H1 (cell line): ENCODE results near the gene RTEL1. TPM values are rescaled to one million over a fixed set of nuclear protein-coding genes. Genes with fewer than 3 reads are reported as not detected.

Experiments
- CTCF ChIA-PET: fragments of 300-600 bp; sonication (Branson Sonifier 250); formaldehyde crosslinking; loops from one replicate; lab custom pipeline; 2021; ENCODE audit not compliant: partially characterized antibody; lab: Charles Lee
- POLR2A ChIA-PET: fragments of 300-600 bp; sonication (Branson Sonifier 250); formaldehyde crosslinking; loops from one replicate; lab custom pipeline; 2021; ENCODE audit warnings: inconsistent platforms; ENCODE audit not compliant: partially characterized antibody; lab: Charles Lee
- DNase-seq, 2 experiments: peaks; one replicate each; pipeline versions ENCODE4 v3.0.0 to v3.0.0-alpha.2; 2010 to 2022; ENCODE audit warnings: low spot score in 2 of 2, low read depth in 1 of 2, mixed read lengths in 1 of 2
- FAIRE-seq: peaks from 2 replicates; lab custom pipeline; 2011; peaks lifted over from hg19 to GRCh38; lab: Jason Lieb, UNC
- H2AFZ ChIP-seq: 2 replicates; pipeline ENCODE4 v1.8.1; 2012; ENCODE audit warnings: low read length, inconsistent platforms
- H2AK5ac ChIP-seq: 2 replicates; pipeline ENCODE4 v1.6.1; 2013; ENCODE audit warnings: low read depth, low read length
- H2BK120ac ChIP-seq: replicated peaks from 2 replicates; pipeline ENCODE3; 2013; ENCODE audit warnings: low read depth, low read length, inconsistent platforms
- H2BK12ac ChIP-seq: 2 replicates; pipeline ENCODE4 v1.6.1; 2013; ENCODE audit warnings: low read depth, low read length
- H2BK15ac ChIP-seq: 2 replicates; pipeline ENCODE4 v1.6.1; 2013; ENCODE audit warnings: low read length
- H2BK20ac ChIP-seq: 2 replicates; pipeline ENCODE4 v1.6.1; 2013; ENCODE audit warnings: low read length
- H2BK5ac ChIP-seq: 2 replicates; pipeline ENCODE4 v1.6.1; 2013; ENCODE audit warnings: low read depth, low read length
- H3K14ac ChIP-seq: 2 replicates; pipeline ENCODE4 v1.6.1; 2013; ENCODE audit warnings: inconsistent platforms; ENCODE audit not compliant: insufficient read length
- H3K18ac ChIP-seq: 2 replicates; pipeline ENCODE4 v1.6.1; 2013; ENCODE audit warnings: low read length; ENCODE audit errors: extremely low read depth
- H3K23ac ChIP-seq: 2 replicates; pipeline ENCODE4 v1.6.1; 2013; ENCODE audit warnings: inconsistent platforms; ENCODE audit not compliant: insufficient read length
- H3K23me2 ChIP-seq: 2 replicates; pipeline ENCODE4 v1.6.1; 2013; ENCODE audit warnings: low read depth, low read length
- H3K27ac ChIP-seq: 2 replicates; pipeline ENCODE4 v1.6.1; 2011; ENCODE audit warnings: low read depth, low read length, inconsistent platforms
- H3K27me3 ChIP-seq, 4 experiments: replicated peaks in 1 of 4; 1 replicate in 1 of 4; 2 replicates in 3 of 4; pipeline versions ENCODE4 v1.6.1 to v1.8.1; 2011 to 2013; ENCODE audit warnings: low read length in 3 of 4, mild to moderate bottlenecking in 3 of 4, inconsistent platforms in 2 of 4, mixed read lengths in 2 of 4, moderate library complexity in 1 of 4; ENCODE audit not compliant: control insufficient read depth in 3 of 4, insufficient read depth in 3 of 4; ENCODE audit errors: extremely low read depth in 1 of 4
- H3K36me3 ChIP-seq, 4 experiments: 2 replicates each; pipeline versions ENCODE4 v1.6.1 to v1.8.1; 2011 to 2013; ENCODE audit warnings: mild to moderate bottlenecking in 4 of 4, low read length in 3 of 4, moderate library complexity in 2 of 4, control low read depth in 1 of 4, inconsistent platforms in 1 of 4; ENCODE audit not compliant: insufficient read depth in 4 of 4, control insufficient read depth in 2 of 4
- H3K4ac ChIP-seq: replicated peaks from 2 replicates; pipeline ENCODE3; 2013; ENCODE audit warnings: low read length, low read depth, mixed read lengths, inconsistent platforms; ENCODE audit not compliant: insufficient read length
- H3K4me1 ChIP-seq, 4 experiments: replicated peaks in 1 of 4; 1 replicate in 1 of 4; 2 replicates in 3 of 4; pipeline versions ENCODE4 v1.6.1 to v1.8.1; 2011 to 2013; ENCODE audit warnings: low read length in 3 of 4, inconsistent platforms in 2 of 4, mixed read lengths in 1 of 4; ENCODE audit not compliant: insufficient read depth in 4 of 4, control insufficient read depth in 3 of 4
- H3K4me2 ChIP-seq, 2 experiments: 2 replicates each; pipeline versions ENCODE4 v1.6.1 to v1.8.1; 2011 to 2013; ENCODE audit warnings: low read depth in 2 of 2, low read length in 2 of 2, control low read depth in 1 of 2, inconsistent platforms in 1 of 2, mild to moderate bottlenecking in 1 of 2; ENCODE audit not compliant: insufficient read depth in 1 of 2
- H3K4me3 ChIP-seq, 4 experiments: fragments of 200-600, 300-600 bp in 1 of 4; sonication (generic), shearing (Covaris generic), sonication (Bioruptor Twin) in 1 of 4; 2 replicates each; pipeline versions ENCODE4 v1.5.1 to v1.8.1; 2011 to 2016; ENCODE audit warnings: low read length in 4 of 4, low read depth in 3 of 4, control low read depth in 2 of 4, inconsistent platforms in 2 of 4, mild to moderate bottlenecking in 2 of 4, mixed read lengths in 1 of 4, moderate library complexity in 1 of 4; ENCODE audit not compliant: insufficient read depth in 2 of 4; ENCODE audit errors: extremely low read depth in 1 of 4
- H3K56ac ChIP-seq: replicated peaks from 2 replicates; pipeline ENCODE3; 2013; ENCODE audit warnings: low read depth, mild to moderate bottlenecking, mixed read lengths, low read length, inconsistent platforms; ENCODE audit not compliant: insufficient read length
- H3K79me1 ChIP-seq: 2 replicates; pipeline ENCODE4 v1.6.1; 2013; ENCODE audit warnings: low read depth, low read length, control low read depth
- H3K79me2 ChIP-seq, 2 experiments: 2 replicates each; pipeline versions ENCODE4 v1.6.1 to v1.8.1; 2012 to 2013; ENCODE audit warnings: low read length in 2 of 2, mild to moderate bottlenecking in 2 of 2, inconsistent platforms in 1 of 2; ENCODE audit not compliant: insufficient read depth in 2 of 2, control insufficient read depth in 1 of 2
- H3K9ac ChIP-seq, 4 experiments: replicated peaks in 1 of 4; 1 replicate in 1 of 4; 2 replicates in 3 of 4; pipeline versions ENCODE4 v1.6.1 to v1.8.1; 2011 to 2013; ENCODE audit warnings: low read depth in 3 of 4, low read length in 3 of 4, control low read depth in 2 of 4, mild to moderate bottlenecking in 2 of 4, moderate library complexity in 2 of 4, inconsistent platforms in 1 of 4; ENCODE audit errors: extremely low read depth in 1 of 4
- H3K9me3 ChIP-seq, 2 experiments: 2 replicates each; pipeline versions ENCODE4 v1.6.1 to v1.8.1; 2012 to 2013; ENCODE audit warnings: mild to moderate bottlenecking in 2 of 2, moderate library complexity in 2 of 2, control low read depth in 1 of 2, inconsistent platforms in 1 of 2, low read depth in 1 of 2, low read length in 1 of 2, mixed read lengths in 1 of 2; ENCODE audit not compliant: insufficient read depth in 2 of 2
- H4K20me1 ChIP-seq, 2 experiments: replicated peaks in 1 of 2; 2 replicates each; pipeline versions ENCODE3 to v1.8.1; 2011 to 2013; ENCODE audit warnings: inconsistent platforms in 2 of 2, low read length in 2 of 2, mild to moderate bottlenecking in 1 of 2; ENCODE audit not compliant: insufficient read depth in 2 of 2, control insufficient read depth in 1 of 2
- H4K5ac ChIP-seq: 2 replicates; pipeline ENCODE4 v1.6.1; 2013; ENCODE audit warnings: low read length, low read depth, mixed read lengths, inconsistent platforms; ENCODE audit not compliant: insufficient read length
- H4K8ac ChIP-seq: 2 replicates; pipeline ENCODE4 v1.8.0; 2013; ENCODE audit warnings: mild to moderate bottlenecking, moderate library complexity, low read length, inconsistent platforms; ENCODE audit not compliant: insufficient read depth; ENCODE audit errors: extremely low read depth
- H4K91ac ChIP-seq: replicated peaks from 2 replicates; pipeline ENCODE3; 2013; ENCODE audit warnings: low read length, mixed read lengths, inconsistent platforms; ENCODE audit not compliant: insufficient read length
- PHF8 ChIP-seq: fragments of 200-600 bp; sonication (generic); conservative IDR thresholded peaks from 2 replicates; pipeline ENCODE4 v1.7.1; 2012; ENCODE audit warnings: low read depth, mild to moderate bottlenecking, inconsistent platforms, low read length, moderate library complexity
- RAD21 ChIP-seq, 2 experiments: IDR thresholded peaks in 1 of 2; conservative IDR thresholded peaks in 1 of 2; 2 replicates each; pipeline ENCODE4 v1.6.1; 2011; ENCODE audit warnings: low read depth in 2 of 2, low read length in 2 of 2, improper control_type of control experiment in 1 of 2, inconsistent platforms in 1 of 2, mild to moderate bottlenecking in 1 of 2, moderate library complexity in 1 of 2
- SIRT6 ChIP-seq: IDR thresholded peaks from one replicate; pipeline ENCODE4 v1.7.1; 2012; ENCODE audit warnings: low read length, inconsistent platforms
- SP1 ChIP-seq: IDR thresholded peaks from 2 replicates; pipeline ENCODE4 v1.6.1; 2011; ENCODE audit warnings: low read depth, low read length
- SP2 ChIP-seq: IDR thresholded peaks from 2 replicates; pipeline ENCODE4 v1.6.1; 2012; ENCODE audit warnings: mild to moderate bottlenecking, low read length, inconsistent platforms
- USF2 ChIP-seq: IDR thresholded peaks from 2 replicates; pipeline ENCODE4 v1.6.1; 2011; ENCODE audit warnings: low read length, improper control_type of control experiment
- WGBS, 2 experiments: shearing (Covaris generic) in 1 of 2; methylation state at CpG; one replicate each; pipeline versions ENCODE4 v1.1.6 to v1.1.7; 2013 to 2015; ENCODE audit warnings: low lambda C conversion rate in 2 of 2, mixed read lengths in 2 of 2, inconsistent platforms in 1 of 2, low coverage in 1 of 2, missing lambda C conversion rate in 1 of 2; ENCODE audit not compliant: insufficient replicate concordance in 2 of 2, insufficient coverage in 1 of 2, insufficient read length in 1 of 2; ENCODE audit errors: extremely low coverage in 1 of 2, missing lambda C conversion rate in 1 of 2; 5-methylcytosine and 5-hydroxymethylcytosine counted together
- polyA plus RNA-seq, 7 experiments: library from polyadenylated mRNA; depleted of rRNA in 3 of 7; stranded (reverse) in 5 of 7; unstranded in 2 of 7; fragments of >200 nt in 5 of 7; fragments of 200-250 nt in 2 of 7; gene quantifications; 1 replicate in 5 of 7; 2 replicates in 1 of 7; 4 replicates in 1 of 7; pipeline versions ENCODE4 v1.2.1 to v1.2.3, GENCODE V29; 2011 to 2013; ENCODE audit warnings: missing spikeins in 2 of 7, mixed read lengths in 2 of 7
- total RNA-seq: library from RNA; stranded (reverse); fragmentation: NEBNext Ultra II Directional; extraction: Animal tissue kit (Norgen Biotek cat#: 25700); gene quantifications from 2 replicates; pipeline ENCODE4 v1.2.1, GENCODE V29; 2021

Gene RTEL1
- total and polyA plus RNA-seq, 2 of the 8 experiments (the other 6 are each of a cell fraction or from before 2014, with no cell fraction given): 16.2 to 37.1 TPM

- FAIRE-seq (no peak), DNase-seq (peak in 1 of 2 experiments; percentile 79)
- Histone ChIP-seq H3K36me3 (peaks cover 0 to 23% (median 5%) of the 10 kb centered on the region in 4 experiments; a peak in 2 of 8 replicates), H4K20me1 (peaks cover 1 to 20% of the 10 kb centered on the region in 2 experiments), H3K14ac (no peak within 1 kb of the TSS), H3K4ac (peak within 1 kb of the TSS; percentile 11), H2BK12ac (no peak within 1 kb of the TSS), H3K79me2 (no peaks in the 10 kb centered on the region), H3K18ac (peak within 1 kb of the TSS; percentile 60), H3K23me2 (peaks cover 13% of the 10 kb centered on the region; the same call in 1 of the 2 replicates), H3K23ac (no peak within 1 kb of the TSS), H3K27me3 (peaks cover 0 to 12% (median 8%) of the 10 kb centered on the region in 4 experiments; a peak in 4 of 7 replicates), H2BK5ac (peak within 1 kb of the TSS; percentile 78; the same call in 1 of the 2 replicates), H3K4me1 (peaks cover 0 to 20% (median 11%) of the 10 kb centered on the region in 4 experiments; a peak in 6 of 7 replicates), H2BK20ac (no peak within 1 kb of the TSS), H3K27ac (no peak within 1 kb of the TSS), H4K5ac (no peak within 1 kb of the TSS), H3K79me1 (no peaks in the 10 kb centered on the region), H2AK5ac (no peak within 1 kb of the TSS), H2AFZ (no peak within 1 kb of the TSS), H2BK15ac (no peak within 1 kb of the TSS; the same call in 1 of the 2 replicates), H3K9ac (peak within 1 kb of the TSS; percentile 49 to 86 (median 52); a peak in 6 of 7 replicates), H3K9me3 (no peaks in the 10 kb centered on the region), H3K4me2 (peak within 1 kb of the TSS; percentile 71 to 95), H4K91ac (peak within 1 kb of the TSS; percentile 54), H4K8ac (peak within 1 kb of the TSS; percentile 93), H3K4me3 (peak within 1 kb of the TSS; percentile 49 to 83 (median 60)), H2BK120ac (no peak within 1 kb of the TSS), H3K56ac (no peak within 1 kb of the TSS)
- TF ChIP-seq SP2 (no peak), RAD21 (IDR thresholded peaks at IDR 0.05 in 1 of 2, conservative IDR thresholded peaks at IDR 0.05 in 1 of 2; ENCODE audit: low read depth in 2 of 2, low read length in 2 of 2) (no peak), PHF8 (0 out of 2 replicates have a peak, but pooled peaks have one; percentile 11), SIRT6 (no peak), SP1 (no peak), USF2 (no peak)
- 3% methylated on average over 34 of the region's 136 CpGs; no CpG with 5 or more reads in 1 of the 2 experiments for WGBS, 2 experiments
- ChIA-PET POLR2A (interaction anchor here (0.6 to 3.0 kb wide), 10 partner anchors 8 to 234 kb away, joined by 3 to 16 read pairs (median 5); partner anchors contain the start of genes ARFRP1, TPD52L2 and ZGPAT), CTCF (interaction anchor here (0.6 to 2.6 kb wide), 6 partner anchors 11 to 97 kb away, joined by 3 to 7 read pairs (median 4); no protein-coding TSS in a partner anchor)
These were observed 81.3 kb downstream of the RTEL1 start, which contains the start of gene SLC2A4RG for GRCh38 chr20:63739130-63740069. Gene SLC2A4RG, plus strand, starts transcription at chr20:63739776. Its CDS starts 137 bp downstream, at chr20:63739913.
